H1 (cell line): Measurements from ENCODE around the gene CAMTA1. TPM values are rescaled to one million over a fixed set of nuclear protein-coding genes. Genes with fewer than 3 reads are reported as not detected.

Source experiments
- CTCF ChIA-PET: fragments of 300-600 bp; sonication (Branson Sonifier 250); formaldehyde crosslinking; loops from one replicate; lab custom pipeline; 2021; ENCODE audit not compliant: partially characterized antibody; lab: Charles Lee
- POLR2A ChIA-PET: fragments of 300-600 bp; sonication (Branson Sonifier 250); formaldehyde crosslinking; loops from one replicate; lab custom pipeline; 2021; ENCODE audit warnings: inconsistent platforms; ENCODE audit not compliant: partially characterized antibody; lab: Charles Lee
- DNase-seq, 2 experiments: peaks; one replicate each; pipeline versions ENCODE4 v3.0.0 to v3.0.0-alpha.2; 2010 to 2022; ENCODE audit warnings: low spot score in 2 of 2, low read depth in 1 of 2, mixed read lengths in 1 of 2
- FAIRE-seq: peaks from 2 replicates; lab custom pipeline; 2011; peaks lifted over from hg19 to GRCh38; lab: Jason Lieb, UNC
- H2AFZ ChIP-seq: 2 replicates; pipeline ENCODE4 v1.8.1; 2012; ENCODE audit warnings: low read length, inconsistent platforms
- H2AK5ac ChIP-seq: 2 replicates; pipeline ENCODE4 v1.6.1; 2013; ENCODE audit warnings: low read depth, low read length
- H2BK120ac ChIP-seq: replicated peaks from 2 replicates; pipeline ENCODE3; 2013; ENCODE audit warnings: low read depth, low read length, inconsistent platforms
- H2BK12ac ChIP-seq: 2 replicates; pipeline ENCODE4 v1.6.1; 2013; ENCODE audit warnings: low read depth, low read length
- H2BK15ac ChIP-seq: 2 replicates; pipeline ENCODE4 v1.6.1; 2013; ENCODE audit warnings: low read length
- H2BK20ac ChIP-seq: 2 replicates; pipeline ENCODE4 v1.6.1; 2013; ENCODE audit warnings: low read length
- H2BK5ac ChIP-seq: 2 replicates; pipeline ENCODE4 v1.6.1; 2013; ENCODE audit warnings: low read depth, low read length
- H3K14ac ChIP-seq: 2 replicates; pipeline ENCODE4 v1.6.1; 2013; ENCODE audit warnings: inconsistent platforms; ENCODE audit not compliant: insufficient read length
- H3K18ac ChIP-seq: 2 replicates; pipeline ENCODE4 v1.6.1; 2013; ENCODE audit warnings: low read length; ENCODE audit errors: extremely low read depth
- H3K23ac ChIP-seq: 2 replicates; pipeline ENCODE4 v1.6.1; 2013; ENCODE audit warnings: inconsistent platforms; ENCODE audit not compliant: insufficient read length
- H3K23me2 ChIP-seq: 2 replicates; pipeline ENCODE4 v1.6.1; 2013; ENCODE audit warnings: low read depth, low read length
- H3K27ac ChIP-seq: 2 replicates; pipeline ENCODE4 v1.6.1; 2011; ENCODE audit warnings: low read depth, low read length, inconsistent platforms
- H3K27me3 ChIP-seq, 4 experiments: replicated peaks in 1 of 4; 1 replicate in 1 of 4; 2 replicates in 3 of 4; pipeline versions ENCODE4 v1.6.1 to v1.8.1; 2011 to 2013; ENCODE audit warnings: low read length in 3 of 4, mild to moderate bottlenecking in 3 of 4, inconsistent platforms in 2 of 4, mixed read lengths in 2 of 4, moderate library complexity in 1 of 4; ENCODE audit not compliant: control insufficient read depth in 3 of 4, insufficient read depth in 3 of 4; ENCODE audit errors: extremely low read depth in 1 of 4
- H3K36me3 ChIP-seq, 4 experiments: 2 replicates each; pipeline versions ENCODE4 v1.6.1 to v1.8.1; 2011 to 2013; ENCODE audit warnings: mild to moderate bottlenecking in 4 of 4, low read length in 3 of 4, moderate library complexity in 2 of 4, control low read depth in 1 of 4, inconsistent platforms in 1 of 4; ENCODE audit not compliant: insufficient read depth in 4 of 4, control insufficient read depth in 2 of 4
- H3K4ac ChIP-seq: replicated peaks from 2 replicates; pipeline ENCODE3; 2013; ENCODE audit warnings: low read length, low read depth, mixed read lengths, inconsistent platforms; ENCODE audit not compliant: insufficient read length
- H3K4me1 ChIP-seq, 4 experiments: replicated peaks in 1 of 4; 1 replicate in 1 of 4; 2 replicates in 3 of 4; pipeline versions ENCODE4 v1.6.1 to v1.8.1; 2011 to 2013; ENCODE audit warnings: low read length in 3 of 4, inconsistent platforms in 2 of 4, mixed read lengths in 1 of 4; ENCODE audit not compliant: insufficient read depth in 4 of 4, control insufficient read depth in 3 of 4
- H3K4me2 ChIP-seq, 2 experiments: 2 replicates each; pipeline versions ENCODE4 v1.6.1 to v1.8.1; 2011 to 2013; ENCODE audit warnings: low read depth in 2 of 2, low read length in 2 of 2, control low read depth in 1 of 2, inconsistent platforms in 1 of 2, mild to moderate bottlenecking in 1 of 2; ENCODE audit not compliant: insufficient read depth in 1 of 2
- H3K4me3 ChIP-seq, 4 experiments: fragments of 200-600, 300-600 bp in 1 of 4; sonication (generic), shearing (Covaris generic), sonication (Bioruptor Twin) in 1 of 4; 2 replicates each; pipeline versions ENCODE4 v1.5.1 to v1.8.1; 2011 to 2016; ENCODE audit warnings: low read length in 4 of 4, low read depth in 3 of 4, control low read depth in 2 of 4, inconsistent platforms in 2 of 4, mild to moderate bottlenecking in 2 of 4, mixed read lengths in 1 of 4, moderate library complexity in 1 of 4; ENCODE audit not compliant: insufficient read depth in 2 of 4; ENCODE audit errors: extremely low read depth in 1 of 4
- H3K56ac ChIP-seq: replicated peaks from 2 replicates; pipeline ENCODE3; 2013; ENCODE audit warnings: low read depth, mild to moderate bottlenecking, mixed read lengths, low read length, inconsistent platforms; ENCODE audit not compliant: insufficient read length
- H3K79me1 ChIP-seq: 2 replicates; pipeline ENCODE4 v1.6.1; 2013; ENCODE audit warnings: low read depth, low read length, control low read depth
- H3K79me2 ChIP-seq, 2 experiments: 2 replicates each; pipeline versions ENCODE4 v1.6.1 to v1.8.1; 2012 to 2013; ENCODE audit warnings: low read length in 2 of 2, mild to moderate bottlenecking in 2 of 2, inconsistent platforms in 1 of 2; ENCODE audit not compliant: insufficient read depth in 2 of 2, control insufficient read depth in 1 of 2
- H3K9ac ChIP-seq, 4 experiments: replicated peaks in 1 of 4; 1 replicate in 1 of 4; 2 replicates in 3 of 4; pipeline versions ENCODE4 v1.6.1 to v1.8.1; 2011 to 2013; ENCODE audit warnings: low read depth in 3 of 4, low read length in 3 of 4, control low read depth in 2 of 4, mild to moderate bottlenecking in 2 of 4, moderate library complexity in 2 of 4, inconsistent platforms in 1 of 4; ENCODE audit errors: extremely low read depth in 1 of 4
- H3K9me3 ChIP-seq, 2 experiments: 2 replicates each; pipeline versions ENCODE4 v1.6.1 to v1.8.1; 2012 to 2013; ENCODE audit warnings: mild to moderate bottlenecking in 2 of 2, moderate library complexity in 2 of 2, control low read depth in 1 of 2, inconsistent platforms in 1 of 2, low read depth in 1 of 2, low read length in 1 of 2, mixed read lengths in 1 of 2; ENCODE audit not compliant: insufficient read depth in 2 of 2
- H4K20me1 ChIP-seq, 2 experiments: replicated peaks in 1 of 2; 2 replicates each; pipeline versions ENCODE3 to v1.8.1; 2011 to 2013; ENCODE audit warnings: inconsistent platforms in 2 of 2, low read length in 2 of 2, mild to moderate bottlenecking in 1 of 2; ENCODE audit not compliant: insufficient read depth in 2 of 2, control insufficient read depth in 1 of 2
- H4K5ac ChIP-seq: 2 replicates; pipeline ENCODE4 v1.6.1; 2013; ENCODE audit warnings: low read length, low read depth, mixed read lengths, inconsistent platforms; ENCODE audit not compliant: insufficient read length
- H4K8ac ChIP-seq: 2 replicates; pipeline ENCODE4 v1.8.0; 2013; ENCODE audit warnings: mild to moderate bottlenecking, moderate library complexity, low read length, inconsistent platforms; ENCODE audit not compliant: insufficient read depth; ENCODE audit errors: extremely low read depth
- H4K91ac ChIP-seq: replicated peaks from 2 replicates; pipeline ENCODE3; 2013; ENCODE audit warnings: low read length, mixed read lengths, inconsistent platforms; ENCODE audit not compliant: insufficient read length
- BRCA1 ChIP-seq: IDR thresholded peaks from 2 replicates; pipeline ENCODE4 v1.6.1; 2012; ENCODE audit warnings: low read depth, low read length, improper control_type of control experiment
- CHD1 ChIP-seq: IDR thresholded peaks from 2 replicates; pipeline ENCODE4 v1.6.1; 2012; ENCODE audit warnings: low read depth, low read length, improper control_type of control experiment
- EGR1 ChIP-seq: IDR thresholded peaks from 2 replicates; pipeline ENCODE4 v1.6.1; 2011; ENCODE audit warnings: low read depth, low read length, borderline replicate concordance
- KDM1A ChIP-seq: fragments of 200-600, 300-600 bp; sonication (generic); IDR thresholded peaks from 2 replicates; pipeline ENCODE4 v1.7.1; 2016; ENCODE audit warnings: mild to moderate bottlenecking, low read length, borderline replicate concordance
- KDM5A ChIP-seq: fragments of 200-600 bp; IDR thresholded peaks from 2 replicates; pipeline ENCODE4 v1.7.1; 2012; ENCODE audit warnings: mild to moderate bottlenecking, low read length, inconsistent platforms, mixed read lengths
- POU5F1 ChIP-seq: IDR thresholded peaks from 2 replicates; pipeline ENCODE4 v1.6.1; 2011; ENCODE audit warnings: low read depth, mild to moderate bottlenecking, low read length, moderate library complexity
- SP2 ChIP-seq: IDR thresholded peaks from 2 replicates; pipeline ENCODE4 v1.6.1; 2012; ENCODE audit warnings: mild to moderate bottlenecking, low read length, inconsistent platforms
- WGBS, 2 experiments: shearing (Covaris generic) in 1 of 2; methylation state at CpG; one replicate each; pipeline versions ENCODE4 v1.1.6 to v1.1.7; 2013 to 2015; ENCODE audit warnings: low lambda C conversion rate in 2 of 2, mixed read lengths in 2 of 2, inconsistent platforms in 1 of 2, low coverage in 1 of 2, missing lambda C conversion rate in 1 of 2; ENCODE audit not compliant: insufficient replicate concordance in 2 of 2, insufficient coverage in 1 of 2, insufficient read length in 1 of 2; ENCODE audit errors: extremely low coverage in 1 of 2, missing lambda C conversion rate in 1 of 2; 5-methylcytosine and 5-hydroxymethylcytosine counted together
- polyA plus RNA-seq, 7 experiments: library from polyadenylated mRNA; depleted of rRNA in 3 of 7; stranded (reverse) in 5 of 7; unstranded in 2 of 7; fragments of >200 nt in 5 of 7; fragments of 200-250 nt in 2 of 7; gene quantifications; 1 replicate in 5 of 7; 2 replicates in 1 of 7; 4 replicates in 1 of 7; pipeline versions ENCODE4 v1.2.1 to v1.2.3, GENCODE V29; 2011 to 2013; ENCODE audit warnings: missing spikeins in 2 of 7, mixed read lengths in 2 of 7
- total RNA-seq: library from RNA; stranded (reverse); fragmentation: NEBNext Ultra II Directional; extraction: Animal tissue kit (Norgen Biotek cat#: 25700); gene quantifications from 2 replicates; pipeline ENCODE4 v1.2.1, GENCODE V29; 2021
- TF ChIP-seq, protein P1 (sequence below): IDR thresholded peaks from 2 replicates; pipeline ENCODE4 v1.6.1; 2012; ENCODE audit warnings: low read length, inconsistent platforms

The CAMTA1 gene
- total and polyA plus RNA-seq, 2 of the 8 experiments (the other 6 are each of a cell fraction or from before 2014, with no cell fraction given), result 65.0 to 119 TPM

DNA sequence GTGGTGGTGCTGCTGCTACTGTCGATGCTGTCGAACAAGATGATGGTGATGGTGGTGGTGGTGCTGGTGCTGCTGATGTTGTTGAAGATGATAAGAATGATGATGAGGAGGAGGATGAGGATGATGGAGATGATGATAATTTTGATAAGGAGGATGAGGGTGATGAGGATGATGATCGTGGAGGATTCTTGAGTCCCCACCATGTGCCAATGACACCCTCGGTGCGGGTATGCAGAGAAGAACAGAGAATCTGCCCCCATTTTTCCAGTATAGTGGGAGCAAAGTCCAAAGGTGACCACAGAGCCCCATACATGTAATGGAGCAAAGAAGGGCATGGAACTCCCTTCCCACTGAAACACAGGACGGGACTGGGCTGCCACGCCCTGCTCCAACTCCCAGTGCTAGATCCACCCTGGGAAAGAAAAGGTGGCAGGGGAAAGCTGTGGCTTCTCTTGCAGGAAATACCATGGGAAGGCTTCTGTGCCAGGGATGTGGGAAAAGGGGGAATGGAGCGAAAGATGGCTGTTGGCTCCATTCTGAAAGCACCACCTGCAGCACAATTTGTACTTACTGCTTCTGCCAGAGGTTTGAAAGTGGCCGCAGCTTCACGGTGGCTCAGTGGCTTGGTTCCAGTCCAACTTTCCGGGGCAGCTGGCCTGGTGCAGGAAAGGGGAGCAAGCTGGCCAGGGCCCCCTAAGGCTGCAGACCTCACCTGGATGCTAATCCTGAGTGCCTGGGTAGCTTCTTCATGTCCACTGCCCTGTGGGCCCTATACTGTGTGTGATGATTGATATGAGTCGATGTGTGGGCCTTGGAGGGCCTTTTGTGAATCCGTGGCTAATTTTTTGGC, 598.6 kb downstream of the CAMTA1 start:
- Histone ChIP-seq H3K27ac (no peak overlapping the region), H4K5ac (no peak overlapping the region), H2BK15ac (no peak overlapping the region), H3K4me1 (peaks cover 0 to 16% (median 8%) of the 10 kb centered on the region in 4 experiments; a peak in 6 of 7 replicates), H2BK12ac (peak overlapping the region; percentile 65; the same call in 1 of the 2 replicates), H3K9ac (no peak overlapping the region), H2AFZ (no peak overlapping the region), H3K79me1 (no peaks in the 10 kb centered on the region), H3K56ac (no peak overlapping the region), H4K20me1 (peaks cover 0 to 2% of the 10 kb centered on the region in 2 experiments), H3K4me2 (no peak overlapping the region), H3K4ac (no peak overlapping the region), H2BK5ac (no peak overlapping the region), H2BK20ac (no peak overlapping the region), H3K14ac (no peak overlapping the region), H2BK120ac (no peak overlapping the region), H3K9me3 (no peaks in the 10 kb centered on the region), H3K23ac (no peak overlapping the region), H3K23me2 (peaks cover 2% of the 10 kb centered on the region; the same call in 1 of the 2 replicates), H3K4me3 (no peak overlapping the region), H3K18ac (no peak overlapping the region; the same call in 1 of the 2 replicates), H4K91ac (no peak overlapping the region), H3K36me3 (no peaks in the 10 kb centered on the region), H2AK5ac (no peak overlapping the region), H3K79me2 (no peaks in the 10 kb centered on the region), H4K8ac (no peak overlapping the region), H3K27me3 (no peaks in the 10 kb centered on the region)
- no peak for TF ChIP-seq CHD1
- TF ChIP-seq SP2, result no peak
- no peak for TF ChIP-seq KDM5A
- TF ChIP-seq KDM1A, result no peak
- no peak for TF ChIP-seq POU5F1
- TF ChIP-seq BRCA1, result no peak
- TF ChIP-seq EGR1, result no peak
- TF ChIP-seq, protein P1, sequence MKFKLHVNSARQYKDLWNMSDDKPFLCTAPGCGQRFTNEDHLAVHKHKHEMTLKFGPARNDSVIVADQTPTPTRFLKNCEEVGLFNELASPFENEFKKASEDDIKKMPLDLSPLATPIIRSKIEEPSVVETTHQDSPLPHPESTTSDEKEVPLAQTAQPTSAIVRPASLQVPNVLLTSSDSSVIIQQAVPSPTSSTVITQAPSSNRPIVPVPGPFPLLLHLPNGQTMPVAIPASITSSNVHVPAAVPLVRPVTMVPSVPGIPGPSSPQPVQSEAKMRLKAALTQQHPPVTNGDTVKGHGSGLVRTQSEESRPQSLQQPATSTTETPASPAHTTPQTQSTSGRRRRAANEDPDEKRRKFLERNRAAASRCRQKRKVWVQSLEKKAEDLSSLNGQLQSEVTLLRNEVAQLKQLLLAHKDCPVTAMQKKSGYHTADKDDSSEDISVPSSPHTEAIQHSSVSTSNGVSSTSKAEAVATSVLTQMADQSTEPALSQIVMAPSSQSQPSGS, result no peak
- no peak for FAIRE-seq
- WGBS, 2 experiments, result 90 to 100% methylated on average over 1 to 13 of the region's 13 CpGs
- DNase-seq, result peak in 1 of 2 experiments; percentile 31
- ChIA-PET CTCF (interaction anchor here (0.8 to 1.1 kb wide), 2 partner anchors 154 to 263 kb away, joined by 3 to 4 read pairs; no protein-coding TSS in a partner anchor), POLR2A (no interaction called here)
